ENCODE results near the gene SERF2.

GRCh38 chr15:43789409-43789808 is 2.7 kb upstream of the SERF2 start:
- TF ChIP-seq POLR2A (IDR thresholded peaks at IDR 0.05; ENCODE audit: low read length) (no peak), GATA1 (IDR thresholded peaks at IDR 0.05; ENCODE audit: low read depth, low read length) (no peak)
